ENCODE data around the gene USH2A.

Gene USH2A

DNA sequence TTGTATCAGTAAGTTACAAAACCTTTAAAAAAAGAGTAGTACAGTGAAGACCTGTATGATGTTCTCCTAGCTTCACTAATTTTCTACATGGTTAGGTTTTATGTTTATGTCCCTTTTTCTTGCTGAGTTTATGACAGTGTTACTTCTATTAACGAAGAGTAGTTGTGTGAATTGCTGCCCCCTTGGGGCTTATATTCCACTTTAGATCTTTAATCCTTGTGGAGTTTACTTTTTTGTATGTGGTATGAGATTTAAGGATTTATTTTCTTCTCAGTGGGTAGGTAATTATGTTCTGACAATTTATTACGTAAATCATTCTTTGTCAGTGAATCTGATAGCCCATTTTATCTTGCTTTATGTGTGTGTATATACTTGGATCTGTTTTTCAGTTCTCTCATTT lies 841.4 kb downstream of the USH2A start (continued):
- 0 out of 2 replicates have a peak, but pooled peaks have one; percentile 15 for TF ChIP-seq ZNF341 (tag by site-specific recombination; IDR thresholded peaks at IDR 0.05; ENCODE audit: low read depth)
- TF ChIP-seq SETDB1 (IDR thresholded peaks at IDR 0.05; ENCODE audit: insufficient read length, low read length), result no peak
- TF ChIP-seq SP7 (tag by site-specific recombination; IDR thresholded peaks at IDR 0.05), result 0 out of 2 replicates have a peak, but pooled peaks have one; percentile 22
- TF ChIP-seq, protein P1, sequence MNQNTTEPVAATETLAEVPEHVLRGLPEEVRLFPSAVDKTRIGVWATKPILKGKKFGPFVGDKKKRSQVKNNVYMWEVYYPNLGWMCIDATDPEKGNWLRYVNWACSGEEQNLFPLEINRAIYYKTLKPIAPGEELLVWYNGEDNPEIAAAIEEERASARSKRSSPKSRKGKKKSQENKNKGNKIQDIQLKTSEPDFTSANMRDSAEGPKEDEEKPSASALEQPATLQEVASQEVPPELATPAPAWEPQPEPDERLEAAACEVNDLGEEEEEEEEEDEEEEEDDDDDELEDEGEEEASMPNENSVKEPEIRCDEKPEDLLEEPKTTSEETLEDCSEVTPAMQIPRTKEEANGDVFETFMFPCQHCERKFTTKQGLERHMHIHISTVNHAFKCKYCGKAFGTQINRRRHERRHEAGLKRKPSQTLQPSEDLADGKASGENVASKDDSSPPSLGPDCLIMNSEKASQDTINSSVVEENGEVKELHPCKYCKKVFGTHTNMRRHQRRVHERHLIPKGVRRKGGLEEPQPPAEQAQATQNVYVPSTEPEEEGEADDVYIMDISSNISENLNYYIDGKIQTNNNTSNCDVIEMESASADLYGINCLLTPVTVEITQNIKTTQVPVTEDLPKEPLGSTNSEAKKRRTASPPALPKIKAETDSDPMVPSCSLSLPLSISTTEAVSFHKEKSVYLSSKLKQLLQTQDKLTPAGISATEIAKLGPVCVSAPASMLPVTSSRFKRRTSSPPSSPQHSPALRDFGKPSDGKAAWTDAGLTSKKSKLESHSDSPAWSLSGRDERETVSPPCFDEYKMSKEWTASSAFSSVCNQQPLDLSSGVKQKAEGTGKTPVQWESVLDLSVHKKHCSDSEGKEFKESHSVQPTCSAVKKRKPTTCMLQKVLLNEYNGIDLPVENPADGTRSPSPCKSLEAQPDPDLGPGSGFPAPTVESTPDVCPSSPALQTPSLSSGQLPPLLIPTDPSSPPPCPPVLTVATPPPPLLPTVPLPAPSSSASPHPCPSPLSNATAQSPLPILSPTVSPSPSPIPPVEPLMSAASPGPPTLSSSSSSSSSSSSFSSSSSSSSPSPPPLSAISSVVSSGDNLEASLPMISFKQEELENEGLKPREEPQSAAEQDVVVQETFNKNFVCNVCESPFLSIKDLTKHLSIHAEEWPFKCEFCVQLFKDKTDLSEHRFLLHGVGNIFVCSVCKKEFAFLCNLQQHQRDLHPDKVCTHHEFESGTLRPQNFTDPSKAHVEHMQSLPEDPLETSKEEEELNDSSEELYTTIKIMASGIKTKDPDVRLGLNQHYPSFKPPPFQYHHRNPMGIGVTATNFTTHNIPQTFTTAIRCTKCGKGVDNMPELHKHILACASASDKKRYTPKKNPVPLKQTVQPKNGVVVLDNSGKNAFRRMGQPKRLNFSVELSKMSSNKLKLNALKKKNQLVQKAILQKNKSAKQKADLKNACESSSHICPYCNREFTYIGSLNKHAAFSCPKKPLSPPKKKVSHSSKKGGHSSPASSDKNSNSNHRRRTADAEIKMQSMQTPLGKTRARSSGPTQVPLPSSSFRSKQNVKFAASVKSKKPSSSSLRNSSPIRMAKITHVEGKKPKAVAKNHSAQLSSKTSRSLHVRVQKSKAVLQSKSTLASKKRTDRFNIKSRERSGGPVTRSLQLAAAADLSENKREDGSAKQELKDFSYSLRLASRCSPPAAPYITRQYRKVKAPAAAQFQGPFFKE (tag by site-specific recombination; IDR thresholded peaks at IDR 0.05; ENCODE audit: borderline replicate concordance), result no peak
- TF ChIP-seq ZNF169 (tag by site-specific recombination; IDR thresholded peaks at IDR 0.05), result no peak
- no peak; the same call in 1 of the 2 replicates for TF ChIP-seq ZNF76 (tag by site-specific recombination; IDR thresholded peaks at IDR 0.05; ENCODE audit: borderline replicate concordance, low read depth)
- TF ChIP-seq ZNF658 (tag by site-specific recombination; IDR thresholded peaks at IDR 0.05), result no peak
- TF ChIP-seq ZNF747 (tag by site-specific recombination; IDR thresholded peaks at IDR 0.05), result no peak
- no peak for TF ChIP-seq ZNF660 (tag by site-specific recombination; IDR thresholded peaks at IDR 0.05)
- TF ChIP-seq ZNF426 (tag by site-specific recombination; IDR thresholded peaks at IDR 0.05), result peak; percentile 13; the same call in 1 of the 2 replicates
- no peak for TF ChIP-seq SP2 (tag by site-specific recombination; IDR thresholded peaks at IDR 0.05)
- TF ChIP-seq, protein P2, sequence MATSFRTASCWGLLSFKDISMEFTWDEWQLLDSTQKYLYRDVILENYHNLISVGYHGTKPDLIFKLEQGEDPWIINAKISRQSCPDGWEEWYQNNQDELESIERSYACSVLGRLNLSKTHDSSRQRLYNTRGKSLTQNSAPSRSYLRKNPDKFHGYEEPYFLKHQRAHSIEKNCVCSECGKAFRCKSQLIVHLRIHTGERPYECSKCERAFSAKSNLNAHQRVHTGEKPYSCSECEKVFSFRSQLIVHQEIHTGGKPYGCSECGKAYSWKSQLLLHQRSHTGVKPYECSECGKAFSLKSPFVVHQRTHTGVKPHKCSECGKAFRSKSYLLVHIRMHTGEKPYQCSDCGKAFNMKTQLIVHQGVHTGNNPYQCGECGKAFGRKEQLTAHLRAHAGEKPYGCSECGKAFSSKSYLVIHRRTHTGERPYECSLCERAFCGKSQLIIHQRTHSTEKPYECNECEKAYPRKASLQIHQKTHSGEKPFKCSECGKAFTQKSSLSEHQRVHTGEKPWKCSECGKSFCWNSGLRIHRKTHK (tag by site-specific recombination; IDR thresholded peaks at IDR 0.05), result no peak
- TF ChIP-seq ZNF677 (tag by site-specific recombination; IDR thresholded peaks at IDR 0.05), result no peak
- TF ChIP-seq YY2 (tag by site-specific recombination; IDR thresholded peaks at IDR 0.05), result no peak
- TF ChIP-seq ZNF202 (tag by site-specific recombination; IDR thresholded peaks at IDR 0.05; ENCODE audit: borderline replicate concordance), result no peak
- TF ChIP-seq ZNF792 (tag by site-specific recombination; IDR thresholded peaks at IDR 0.05), result no peak
- TF ChIP-seq, protein P3, sequence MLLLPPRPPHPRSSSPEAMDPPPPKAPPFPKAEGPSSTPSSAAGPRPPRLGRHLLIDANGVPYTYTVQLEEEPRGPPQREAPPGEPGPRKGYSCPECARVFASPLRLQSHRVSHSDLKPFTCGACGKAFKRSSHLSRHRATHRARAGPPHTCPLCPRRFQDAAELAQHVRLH (tag by site-specific recombination; IDR thresholded peaks at IDR 0.05), result peak; percentile 98
- TF ChIP-seq, protein P4, sequence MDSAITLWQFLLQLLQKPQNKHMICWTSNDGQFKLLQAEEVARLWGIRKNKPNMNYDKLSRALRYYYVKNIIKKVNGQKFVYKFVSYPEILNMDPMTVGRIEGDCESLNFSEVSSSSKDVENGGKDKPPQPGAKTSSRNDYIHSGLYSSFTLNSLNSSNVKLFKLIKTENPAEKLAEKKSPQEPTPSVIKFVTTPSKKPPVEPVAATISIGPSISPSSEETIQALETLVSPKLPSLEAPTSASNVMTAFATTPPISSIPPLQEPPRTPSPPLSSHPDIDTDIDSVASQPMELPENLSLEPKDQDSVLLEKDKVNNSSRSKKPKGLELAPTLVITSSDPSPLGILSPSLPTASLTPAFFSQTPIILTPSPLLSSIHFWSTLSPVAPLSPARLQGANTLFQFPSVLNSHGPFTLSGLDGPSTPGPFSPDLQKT (IDR thresholded peaks at IDR 0.05; ENCODE audit: borderline replicate concordance, low read depth, low read length), result no peak
- peak; percentile 98 for TF ChIP-seq OSR2 (tag by site-specific recombination; IDR thresholded peaks at IDR 0.05)
- TF ChIP-seq, protein P5, sequence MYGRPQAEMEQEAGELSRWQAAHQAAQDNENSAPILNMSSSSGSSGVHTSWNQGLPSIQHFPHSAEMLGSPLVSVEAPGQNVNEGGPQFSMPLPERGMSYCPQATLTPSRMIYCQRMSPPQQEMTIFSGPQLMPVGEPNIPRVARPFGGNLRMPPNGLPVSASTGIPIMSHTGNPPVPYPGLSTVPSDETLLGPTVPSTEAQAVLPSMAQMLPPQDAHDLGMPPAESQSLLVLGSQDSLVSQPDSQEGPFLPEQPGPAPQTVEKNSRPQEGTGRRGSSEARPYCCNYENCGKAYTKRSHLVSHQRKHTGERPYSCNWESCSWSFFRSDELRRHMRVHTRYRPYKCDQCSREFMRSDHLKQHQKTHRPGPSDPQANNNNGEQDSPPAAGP (tag by site-specific recombination; IDR thresholded peaks at IDR 0.05), result no peak
- TF ChIP-seq ZNF843 (tag by site-specific recombination; IDR thresholded peaks at IDR 0.05), result peak; percentile 100
- peak; percentile 45; the same call in 1 of the 2 replicates for TF ChIP-seq MZF1 (tag by site-specific recombination; IDR thresholded peaks at IDR 0.05; ENCODE audit: borderline replicate concordance)
- TF ChIP-seq, protein P6, sequence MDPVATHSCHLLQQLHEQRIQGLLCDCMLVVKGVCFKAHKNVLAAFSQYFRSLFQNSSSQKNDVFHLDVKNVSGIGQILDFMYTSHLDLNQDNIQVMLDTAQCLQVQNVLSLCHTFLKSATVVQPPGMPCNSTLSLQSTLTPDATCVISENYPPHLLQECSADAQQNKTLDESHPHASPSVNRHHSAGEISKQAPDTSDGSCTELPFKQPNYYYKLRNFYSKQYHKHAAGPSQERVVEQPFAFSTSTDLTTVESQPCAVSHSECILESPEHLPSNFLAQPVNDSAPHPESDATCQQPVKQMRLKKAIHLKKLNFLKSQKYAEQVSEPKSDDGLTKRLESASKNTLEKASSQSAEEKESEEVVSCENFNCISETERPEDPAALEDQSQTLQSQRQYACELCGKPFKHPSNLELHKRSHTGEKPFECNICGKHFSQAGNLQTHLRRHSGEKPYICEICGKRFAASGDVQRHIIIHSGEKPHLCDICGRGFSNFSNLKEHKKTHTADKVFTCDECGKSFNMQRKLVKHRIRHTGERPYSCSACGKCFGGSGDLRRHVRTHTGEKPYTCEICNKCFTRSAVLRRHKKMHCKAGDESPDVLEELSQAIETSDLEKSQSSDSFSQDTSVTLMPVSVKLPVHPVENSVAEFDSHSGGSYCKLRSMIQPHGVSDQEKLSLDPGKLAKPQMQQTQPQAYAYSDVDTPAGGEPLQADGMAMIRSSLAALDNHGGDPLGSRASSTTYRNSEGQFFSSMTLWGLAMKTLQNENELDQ (tag by site-specific recombination; IDR thresholded peaks at IDR 0.05; ENCODE audit: low read depth), result peak; percentile 67; the same call in 1 of the 2 replicates
- no peak for TF ChIP-seq ZNF404 (tag by site-specific recombination; IDR thresholded peaks at IDR 0.05)
- TF ChIP-seq, protein P7, sequence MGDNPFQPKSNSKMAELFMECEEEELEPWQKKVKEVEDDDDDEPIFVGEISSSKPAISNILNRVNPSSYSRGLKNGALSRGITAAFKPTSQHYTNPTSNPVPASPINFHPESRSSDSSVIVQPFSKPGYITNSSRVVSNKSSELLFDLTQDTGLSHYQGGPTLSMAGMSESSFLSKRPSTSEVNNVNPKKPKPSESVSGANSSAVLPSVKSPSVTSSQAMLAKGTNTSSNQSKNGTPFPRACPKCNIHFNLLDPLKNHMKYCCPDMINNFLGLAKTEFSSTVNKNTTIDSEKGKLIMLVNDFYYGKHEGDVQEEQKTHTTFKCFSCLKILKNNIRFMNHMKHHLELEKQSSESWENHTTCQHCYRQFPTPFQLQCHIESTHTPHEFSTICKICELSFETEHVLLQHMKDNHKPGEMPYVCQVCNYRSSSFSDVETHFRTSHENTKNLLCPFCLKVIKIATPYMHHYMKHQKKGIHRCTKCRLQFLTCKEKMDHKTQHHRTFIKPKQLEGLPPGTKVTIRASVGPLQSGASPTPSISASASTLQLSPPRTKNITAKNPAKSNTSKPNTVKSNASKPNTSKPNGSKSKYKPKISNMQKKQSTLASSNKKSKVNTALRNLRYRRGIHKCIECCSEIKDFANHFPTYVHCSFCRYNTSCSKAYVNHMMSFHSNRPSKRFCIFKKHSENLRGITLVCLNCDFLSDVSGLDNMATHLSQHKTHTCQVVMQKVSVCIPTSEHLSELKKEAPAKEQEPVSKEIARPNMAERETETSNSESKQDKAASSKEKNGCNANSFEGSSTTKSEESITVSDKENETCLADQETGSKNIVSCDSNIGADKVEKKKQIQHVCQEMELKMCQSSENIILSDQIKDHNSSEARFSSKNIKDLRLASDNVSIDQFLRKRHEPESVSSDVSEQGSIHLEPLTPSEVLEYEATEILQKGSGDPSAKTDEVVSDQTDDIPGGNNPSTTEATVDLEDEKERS (tag by site-specific recombination; IDR thresholded peaks at IDR 0.05), result no peak

Measured in HEK293 (cell line).